Hepatic stellate cell (primary cell): ENCODE measurements around the gene NUPR1.
"Not testable (repeated sequence)": the region's sequence is repeated elsewhere in the genome, so short reads cannot be mapped to it uniquely, and the experiment has no call there.

Experiments used
- DNase-seq: peaks from one replicate; pipeline ENCODE4 v3.0.0; 2011; ENCODE audit warnings: low spot score

Gene NUPR1

GRCh38 chr16:28498666-28499381 lies 40.0 kb downstream of the NUPR1 start:
- no peak for DNase-seq

DNA sequence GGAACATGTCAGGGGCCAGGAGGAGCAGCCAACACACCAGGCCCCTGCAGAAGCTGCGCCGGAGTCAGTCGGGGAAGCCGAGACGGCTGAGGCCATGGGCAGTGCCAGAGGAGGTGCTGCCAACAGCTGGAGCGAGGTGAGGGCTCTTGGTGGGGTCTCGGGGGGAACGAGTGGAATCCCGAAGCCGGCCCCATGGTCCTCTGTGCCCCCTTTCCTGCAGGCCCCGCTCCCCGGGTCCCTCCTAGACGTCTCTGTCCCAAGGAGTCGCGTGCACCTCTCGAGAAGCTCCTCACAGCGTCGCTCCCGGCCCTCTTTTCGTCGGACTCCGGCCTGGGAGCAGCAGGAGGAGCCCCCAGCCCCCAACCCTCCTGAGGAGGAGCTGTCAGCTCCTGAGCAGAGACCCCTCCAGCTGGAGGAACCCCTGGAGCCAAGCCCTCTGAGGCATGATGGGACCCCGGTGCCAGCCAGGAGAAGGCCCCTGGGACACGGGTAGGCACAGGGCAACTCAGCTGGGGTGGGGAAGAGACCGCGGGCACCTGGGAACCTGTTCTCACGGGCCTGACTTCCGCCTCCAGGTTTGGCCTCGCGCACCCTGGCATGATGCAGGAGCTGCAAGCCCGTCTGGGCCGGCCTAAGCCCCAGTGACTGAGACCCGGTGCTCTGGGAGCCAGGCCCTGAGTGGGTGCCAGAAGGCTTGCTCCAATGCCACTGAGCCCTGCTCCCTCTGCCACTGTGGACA lies 40.7 kb downstream of the NUPR1 start:
- DNase-seq = no peak

- DNase-seq = no peak
Measured at GRCh38 chr16:28497386-28497785, 41.4 kb downstream of the NUPR1 start.

- no peak for DNase-seq
Measured at GRCh38 chr16:28496844-28497243, 41.9 kb downstream of the NUPR1 start.

GRCh38 chr16:28495795-28496749 lies 42.7 kb downstream of the NUPR1 start:
- no peak for DNase-seq

GRCh38 chr16:28495098-28495793 lies 43.5 kb downstream of the NUPR1 start:
- DNase-seq = no peak

GRCh38 chr16:28494121-28494851 lies 44.5 kb downstream of the NUPR1 start, which contains the start of gene APOBR:
Gene APOBR (plus strand): TSS chr16:28494643. CDS start chr16:28494682, 39 bp downstream.
- no peak for DNase-seq

GRCh38 chr16:28492511-28492910 lies 46.3 kb downstream of the NUPR1 start:
- DNase-seq = no peak

DNA sequence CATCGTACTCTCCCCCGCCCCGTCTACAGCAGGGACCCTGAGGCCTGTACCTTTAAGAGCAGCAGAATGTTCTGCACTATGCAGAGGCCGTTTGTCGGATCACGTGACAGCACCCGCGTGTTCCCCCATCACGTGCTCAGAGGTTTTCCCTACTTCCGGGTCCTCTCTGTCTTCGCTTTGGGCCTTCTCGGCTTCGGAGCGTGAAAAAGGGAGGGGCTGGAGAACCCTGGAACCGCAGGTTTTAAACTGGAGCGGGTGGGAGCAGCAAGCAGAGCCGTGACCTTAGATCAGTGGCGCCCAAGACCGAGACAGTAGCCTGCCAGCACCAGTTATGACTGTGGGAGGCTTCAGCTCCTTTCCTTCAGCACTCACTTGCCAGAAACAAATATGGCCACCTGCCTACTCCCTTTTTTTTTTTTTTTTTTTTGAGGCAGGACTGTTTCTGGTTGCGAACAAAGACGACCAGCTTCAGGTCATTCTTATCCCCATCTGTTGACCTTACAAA lies 46.8 kb downstream of the NUPR1 start, which contains the start of gene CLN3:
Gene CLN3 (minus strand): TSS at position 105 of the 505 bp plus-strand sequence. CDS start 315 bp downstream, outside the sequence.
- DNase-seq = peak; percentile 98

- DNase-seq = no peak
Measured at GRCh38 chr16:28491230-28491969, 47.4 kb downstream of the NUPR1 start.

- DNase-seq = no peak
Measured at GRCh38 chr16:28486266-28486665, 52.5 kb downstream of the NUPR1 start.

DNA sequence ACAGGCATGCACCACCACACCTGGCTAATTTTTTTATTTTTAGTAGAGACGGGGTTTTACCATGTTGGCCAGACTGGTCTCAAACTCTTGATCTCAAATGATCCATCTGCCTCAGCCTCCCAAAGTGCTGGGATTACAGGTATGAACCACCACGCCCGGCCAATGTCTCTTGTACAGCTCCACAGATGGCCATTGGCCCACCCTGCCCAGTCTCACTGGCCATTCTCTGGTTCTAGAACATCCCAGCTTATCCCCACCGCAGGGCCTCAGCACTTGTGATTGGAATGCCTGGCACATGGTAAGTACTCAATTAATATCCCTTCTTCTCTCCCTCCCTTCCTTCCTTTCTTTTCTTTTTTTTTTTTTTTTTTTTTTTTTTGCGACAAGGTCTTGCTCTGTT lies 55.4 kb downstream of the NUPR1 start:
- DNase-seq = not testable (repeated sequence)
